A673 (cell line): ENCODE measurements around the gene TTC34. TPM values are rescaled to one million over a fixed set of nuclear protein-coding genes. Genes with fewer than 3 reads are reported as not detected.

Experiments
- BruUV-seq: library from RNA; stranded (reverse); fragments of 400-500 nt; replicated peaks from 2 replicates; lab custom pipeline; 2021; lab: Mats Ljungman, UMichigan
- CTCF ChIA-PET: fragments of 300-600 bp; sonication (Branson Sonifier 250); formaldehyde crosslinking; loops from one replicate; lab custom pipeline; 2022; ENCODE audit warnings: antibody characterized with exemption; lab: Charles Lee
- POLR2A ChIA-PET: fragments of 300-600 bp; sonication (Branson Sonifier 250); formaldehyde crosslinking; loops from one replicate; lab custom pipeline; 2022; ENCODE audit warnings: antibody characterized with exemption; ENCODE audit not compliant: low non-redundant PET; lab: Charles Lee
- DNase-seq: peaks from one replicate; pipeline ENCODE4 v3.0.0-alpha.2; 2015; ENCODE audit warnings: low spot score
- H3K27ac ChIP-seq: fragments of 200-600 bp; sonication (generic); 2 replicates; pipeline ENCODE4 v1.5.1; 2016; ENCODE audit warnings: mixed run types, low read depth, mild to moderate bottlenecking, mixed read lengths, antibody characterized with exemption, low read length; ENCODE audit not compliant: poor library complexity, severe bottlenecking
- H3K27me3 ChIP-seq: fragments of 200-600 bp; sonication (generic); replicated peaks from 2 replicates; pipeline ENCODE4 v1.6.1; 2017; ENCODE audit warnings: mixed run types, low read depth, mild to moderate bottlenecking, mixed read lengths, antibody characterized with exemption, low read length; ENCODE audit not compliant: insufficient read depth, poor library complexity
- H3K36me3 ChIP-seq: fragments of 200-600 bp; sonication (generic); 2 replicates; pipeline ENCODE4 v1.6.1; 2016; ENCODE audit warnings: mixed run types, mild to moderate bottlenecking, mixed read lengths, antibody characterized with exemption, low read length; ENCODE audit not compliant: insufficient read depth, poor library complexity, severe bottlenecking
- H3K4me1 ChIP-seq: fragments of 200-600 bp; sonication (generic); 2 replicates; pipeline ENCODE4 v1.6.1; 2017; ENCODE audit warnings: mixed run types, mild to moderate bottlenecking, mixed read lengths, antibody characterized with exemption, low read length; ENCODE audit not compliant: insufficient read depth, poor library complexity, severe bottlenecking
- H3K4me3 ChIP-seq: fragments of 200-600 bp; sonication (generic); 2 replicates; pipeline ENCODE4 v1.5.1; 2016; ENCODE audit warnings: low read depth, mixed run types, mild to moderate bottlenecking, mixed read lengths, low read length; ENCODE audit not compliant: poor library complexity, severe bottlenecking
- H3K9me3 ChIP-seq: fragments of 200-600 bp; sonication (generic); 2 replicates; pipeline ENCODE4 v1.6.1; 2016; ENCODE audit warnings: mixed run types, low read depth, mild to moderate bottlenecking, mixed read lengths, antibody characterized with exemption, low read length; ENCODE audit not compliant: poor library complexity, severe bottlenecking
- EZH2 ChIP-seq: fragments of 200-600 bp; sonication (generic); IDR thresholded peaks from 2 replicates; pipeline ENCODE4 v1.6.1; 2017; ENCODE audit warnings: borderline replicate concordance, low read depth, mild to moderate bottlenecking, mixed read lengths, antibody characterized with exemption, low read length; ENCODE audit not compliant: poor library complexity, severe bottlenecking
- intact Hi-C: fragments of 100-400 bp; cut with micrococcal nuclease; formaldehyde crosslinking; loops from one replicate; pipeline ENCODE4 v1.10.0; 2022; ENCODE audit not compliant: unreplicated experiment
- total RNA-seq: library from RNA; stranded (reverse); gene quantifications from 2 replicates; pipeline ENCODE4 v1.2.3, GENCODE V29; 2021
- TF ChIP-seq, protein P1 (sequence below): fragments of 300-800, 200-600 bp; sonication (generic); conservative IDR thresholded peaks from 2 replicates; pipeline ENCODE4 v1.5.1; 2017; ENCODE audit warnings: low read depth, mild to moderate bottlenecking, antibody characterized with exemption, low read length, moderate library complexity, mixed read lengths

Gene TTC34
- total RNA-seq, 1 experiment from 2014 or later: 0.84 TPM

DNA sequence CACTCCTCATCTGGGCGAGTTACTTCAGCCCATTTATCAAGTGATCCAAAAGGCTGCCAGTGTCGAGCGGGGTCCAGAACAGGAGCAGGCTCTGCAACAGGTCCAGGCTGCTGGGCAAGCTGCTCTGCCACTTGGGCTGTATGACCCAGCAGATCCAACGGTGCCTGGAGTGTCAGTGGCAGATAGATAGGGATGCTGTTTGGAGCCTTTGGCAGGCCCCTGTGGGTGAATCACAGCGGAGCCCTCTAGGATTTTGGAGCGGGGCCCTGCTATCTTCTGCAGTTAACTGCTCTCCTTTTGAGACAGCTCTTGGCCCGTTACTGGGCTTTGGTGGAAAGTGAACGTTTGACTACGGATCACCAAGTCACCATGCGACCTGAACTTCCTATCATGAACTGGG lies 176.2 kb downstream of the TTC34 start:
- peaks cover 55% of the 10 kb centered on the region for H3K27me3 ChIP-seq

DNA sequence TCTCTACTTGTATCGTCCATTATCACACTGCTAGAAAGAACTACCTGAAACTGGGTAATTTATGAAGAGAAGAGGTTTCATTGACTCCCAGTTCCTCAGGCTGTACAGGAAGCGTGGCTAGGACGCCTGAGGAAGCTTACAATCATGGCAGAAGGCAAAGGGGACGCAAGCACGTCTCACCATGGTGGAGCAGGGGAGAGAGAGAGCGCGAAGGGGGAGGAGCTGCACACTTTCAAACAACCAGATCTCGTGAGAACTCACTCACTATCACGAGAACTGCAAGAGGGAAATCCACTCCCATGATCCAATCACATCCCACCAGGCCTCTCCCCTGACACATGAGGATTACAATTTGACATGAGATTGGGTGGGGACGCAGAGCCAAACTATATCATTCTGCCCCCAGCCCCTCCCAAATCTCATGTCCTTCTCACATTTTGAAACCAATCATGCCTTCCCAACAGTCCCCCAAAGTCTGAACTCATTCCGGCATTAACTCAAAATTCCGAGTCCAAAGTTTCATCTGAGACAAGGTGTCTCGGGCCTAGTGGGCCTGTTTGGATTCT lies 176.7 kb downstream of the TTC34 start:
- no peaks in the 10 kb centered on the region for H3K4me1 ChIP-seq
- no peaks in the 10 kb centered on the region for H3K36me3 ChIP-seq
- peaks cover 57% of the 10 kb centered on the region for H3K27me3 ChIP-seq
- DNase-seq: no peak
- no peaks in the 10 kb centered on the region for H3K9me3 ChIP-seq
- POLR2A ChIA-PET: no interaction called here
- H3K27ac ChIP-seq: no peak overlapping the region
- CTCF ChIA-PET: no interaction called here
- intact Hi-C loops: no loop called here
- no peak overlapping the region for H3K4me3 ChIP-seq
- no TSS peak for BruUV-seq
- TF ChIP-seq, protein P1, sequence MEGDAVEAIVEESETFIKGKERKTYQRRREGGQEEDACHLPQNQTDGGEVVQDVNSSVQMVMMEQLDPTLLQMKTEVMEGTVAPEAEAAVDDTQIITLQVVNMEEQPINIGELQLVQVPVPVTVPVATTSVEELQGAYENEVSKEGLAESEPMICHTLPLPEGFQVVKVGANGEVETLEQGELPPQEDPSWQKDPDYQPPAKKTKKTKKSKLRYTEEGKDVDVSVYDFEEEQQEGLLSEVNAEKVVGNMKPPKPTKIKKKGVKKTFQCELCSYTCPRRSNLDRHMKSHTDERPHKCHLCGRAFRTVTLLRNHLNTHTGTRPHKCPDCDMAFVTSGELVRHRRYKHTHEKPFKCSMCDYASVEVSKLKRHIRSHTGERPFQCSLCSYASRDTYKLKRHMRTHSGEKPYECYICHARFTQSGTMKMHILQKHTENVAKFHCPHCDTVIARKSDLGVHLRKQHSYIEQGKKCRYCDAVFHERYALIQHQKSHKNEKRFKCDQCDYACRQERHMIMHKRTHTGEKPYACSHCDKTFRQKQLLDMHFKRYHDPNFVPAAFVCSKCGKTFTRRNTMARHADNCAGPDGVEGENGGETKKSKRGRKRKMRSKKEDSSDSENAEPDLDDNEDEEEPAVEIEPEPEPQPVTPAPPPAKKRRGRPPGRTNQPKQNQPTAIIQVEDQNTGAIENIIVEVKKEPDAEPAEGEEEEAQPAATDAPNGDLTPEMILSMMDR: no peak
- TF ChIP-seq EZH2: no peak

More for the DNA sequence above, 176.2 kb downstream of the TTC34 start:
- no peak for DNase-seq
- Histone ChIP-seq H3K27ac (no peak overlapping the region), H3K4me1 (no peaks in the 10 kb centered on the region), H3K9me3 (no peaks in the 10 kb centered on the region), H3K4me3 (no peak overlapping the region), H3K36me3 (no peaks in the 10 kb centered on the region)
- TF ChIP-seq EZH2: no peak
- TF ChIP-seq, protein P1: no peak
- CTCF ChIA-PET: no interaction called here
- intact Hi-C loops: no loop called here
- POLR2A ChIA-PET: no interaction called here
- no TSS peak for BruUV-seq

DNA sequence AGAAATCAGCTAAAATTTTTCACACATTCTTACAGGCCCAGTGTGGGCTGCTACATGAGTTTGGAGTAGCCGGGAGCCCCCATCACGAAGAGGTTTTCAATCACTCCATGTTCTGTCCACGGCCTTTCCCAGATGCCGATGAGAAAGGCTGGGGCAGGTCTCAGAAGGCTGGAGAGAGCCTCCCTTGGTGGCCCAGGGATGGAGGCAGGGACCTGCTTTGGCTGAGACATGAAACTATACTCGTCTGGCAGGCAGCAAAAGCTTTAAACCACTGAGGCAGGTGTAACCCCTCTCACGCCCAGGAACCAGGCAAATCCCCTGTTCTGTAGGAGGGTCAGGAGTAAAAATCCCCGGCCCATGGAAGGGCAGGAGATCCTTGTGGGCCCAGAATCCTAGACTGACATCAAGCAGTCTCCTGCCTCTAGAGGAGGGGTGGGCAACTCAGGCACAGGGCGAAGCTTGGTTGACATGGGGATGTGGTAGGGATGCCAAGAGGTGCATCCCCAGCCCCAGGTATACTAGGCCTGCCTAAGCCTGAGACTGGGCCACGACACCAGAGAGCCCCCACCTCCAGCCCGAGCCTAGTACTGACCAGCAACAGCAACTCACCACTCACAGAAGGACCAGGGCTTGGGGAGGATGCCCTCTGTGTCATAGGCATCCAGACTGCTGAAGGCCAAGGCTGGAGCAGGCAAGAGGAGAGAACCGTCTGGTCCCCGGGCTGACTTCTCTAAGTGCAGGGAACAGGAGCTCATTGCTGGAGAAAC lies 177.7 kb downstream of the TTC34 start:
- ChIA-PET POLR2A (no interaction called here), CTCF (no interaction called here)
- intact Hi-C loops: no loop called here
- BruUV-seq: no TSS peak
- Histone ChIP-seq H3K27ac (no peak overlapping the region), H3K9me3 (no peaks in the 10 kb centered on the region), H3K36me3 (no peaks in the 10 kb centered on the region), H3K27me3 (peaks cover 51% of the 10 kb centered on the region), H3K4me3 (no peak overlapping the region), H3K4me1 (no peaks in the 10 kb centered on the region)
- no peak for DNase-seq
- no peak for TF ChIP-seq EZH2
- TF ChIP-seq, protein P1: no peak
